ENCODE measurements around the gene KLK6.

Gene KLK6

GRCh38 chr19:50957587-50957986 lies 11.8 kb downstream of the KLK6 start:
- DNase-seq (ENCODE audit: low read depth), result no peak
- TF ChIP-seq, protein P1, sequence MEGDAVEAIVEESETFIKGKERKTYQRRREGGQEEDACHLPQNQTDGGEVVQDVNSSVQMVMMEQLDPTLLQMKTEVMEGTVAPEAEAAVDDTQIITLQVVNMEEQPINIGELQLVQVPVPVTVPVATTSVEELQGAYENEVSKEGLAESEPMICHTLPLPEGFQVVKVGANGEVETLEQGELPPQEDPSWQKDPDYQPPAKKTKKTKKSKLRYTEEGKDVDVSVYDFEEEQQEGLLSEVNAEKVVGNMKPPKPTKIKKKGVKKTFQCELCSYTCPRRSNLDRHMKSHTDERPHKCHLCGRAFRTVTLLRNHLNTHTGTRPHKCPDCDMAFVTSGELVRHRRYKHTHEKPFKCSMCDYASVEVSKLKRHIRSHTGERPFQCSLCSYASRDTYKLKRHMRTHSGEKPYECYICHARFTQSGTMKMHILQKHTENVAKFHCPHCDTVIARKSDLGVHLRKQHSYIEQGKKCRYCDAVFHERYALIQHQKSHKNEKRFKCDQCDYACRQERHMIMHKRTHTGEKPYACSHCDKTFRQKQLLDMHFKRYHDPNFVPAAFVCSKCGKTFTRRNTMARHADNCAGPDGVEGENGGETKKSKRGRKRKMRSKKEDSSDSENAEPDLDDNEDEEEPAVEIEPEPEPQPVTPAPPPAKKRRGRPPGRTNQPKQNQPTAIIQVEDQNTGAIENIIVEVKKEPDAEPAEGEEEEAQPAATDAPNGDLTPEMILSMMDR (IDR thresholded peaks at IDR 0.05; ENCODE audit: insufficient read depth, low read depth, low read length, missing control alignments), result no peak
- no peak overlapping the region for H3K4me3 ChIP-seq (ENCODE audit: low read length)

- TF ChIP-seq, protein P1 (IDR thresholded peaks at IDR 0.05; ENCODE audit: insufficient read depth, low read depth, low read length, missing control alignments), result no peak
- peak within 1 kb of the TSS; percentile 19 for H3K4me3 ChIP-seq (ENCODE audit: low read length)
- DNase-seq (ENCODE audit: low read depth), result no peak
Measured at GRCh38 chr19:50952910-50953309, 16.5 kb downstream of the KLK6 start, which contains the start of gene KLK5. KLK5 (minus strand) TSS chr19:50953038; CDS start chr19:50952657, 381 bp downstream.

DNA sequence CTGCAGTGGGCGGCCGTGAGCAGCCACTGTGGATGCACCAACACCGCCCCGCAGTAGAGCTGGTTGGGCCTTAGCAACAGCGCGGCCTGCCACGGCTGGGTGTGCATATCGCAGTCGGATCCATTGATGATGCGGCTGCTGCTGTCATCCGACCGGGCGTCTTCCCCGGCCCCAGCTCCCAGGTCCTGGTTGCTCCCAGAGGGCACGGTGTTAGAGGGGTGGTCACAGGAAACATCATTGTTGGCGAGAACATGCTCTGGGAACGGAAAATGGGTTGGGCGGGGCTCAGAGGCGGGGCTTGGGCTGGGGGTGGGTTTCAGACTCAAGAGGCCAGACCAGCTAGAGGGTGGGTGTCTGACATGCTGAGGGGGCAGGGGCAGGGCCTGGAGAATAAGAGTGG lies 19.5 kb downstream of the KLK6 start:
- no peak overlapping the region for H3K4me3 ChIP-seq (ENCODE audit: low read length)
- no peak for DNase-seq (ENCODE audit: low read depth)
- TF ChIP-seq, protein P1 (IDR thresholded peaks at IDR 0.05; ENCODE audit: insufficient read depth, low read depth, low read length, missing control alignments), result no peak

- no peak overlapping the region for H3K4me3 ChIP-seq (ENCODE audit: low read length)
- TF ChIP-seq, protein P1 (IDR thresholded peaks at IDR 0.05; ENCODE audit: insufficient read depth, low read depth, low read length, missing control alignments), result no peak
- DNase-seq (ENCODE audit: low read depth), result no peak
Measured at GRCh38 chr19:50947123-50947522, 22.3 kb downstream of the KLK6 start.

DNA sequence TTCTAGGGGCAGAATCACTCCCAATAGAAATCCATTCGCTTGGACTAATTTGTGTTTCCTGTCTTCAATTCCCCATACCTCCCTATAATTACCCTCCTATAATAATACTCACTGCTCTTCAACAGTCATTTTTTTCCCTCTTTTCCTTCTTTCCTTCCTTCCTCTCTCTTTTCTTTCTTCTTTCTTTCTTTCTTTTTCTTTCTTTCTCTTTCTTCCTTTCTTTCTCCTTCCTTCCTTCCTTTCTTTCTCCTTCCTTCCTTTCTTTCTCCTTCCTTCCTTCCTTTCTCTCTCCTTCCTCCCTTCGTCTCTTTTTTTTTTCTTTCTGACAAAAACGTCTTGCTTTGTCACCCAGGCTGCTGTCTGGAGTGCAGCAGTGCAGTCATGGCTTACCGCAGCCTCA lies 24.6 kb downstream of the KLK6 start:
- H3K4me3 ChIP-seq (ENCODE audit: low read length), result no peak overlapping the region
- TF ChIP-seq, protein P1 (IDR thresholded peaks at IDR 0.05; ENCODE audit: insufficient read depth, low read depth, low read length, missing control alignments), result no peak
- DNase-seq (ENCODE audit: low read depth), result no peak

- TF ChIP-seq, protein P1 (IDR thresholded peaks at IDR 0.05; ENCODE audit: insufficient read depth, low read depth, low read length, missing control alignments), result no peak
- peak; percentile 27 for DNase-seq (ENCODE audit: low read depth)
- no peak overlapping the region for H3K4me3 ChIP-seq (ENCODE audit: low read length)
Measured at GRCh38 chr19:50943074-50943828, 26.1 kb downstream of the KLK6 start.

DNA sequence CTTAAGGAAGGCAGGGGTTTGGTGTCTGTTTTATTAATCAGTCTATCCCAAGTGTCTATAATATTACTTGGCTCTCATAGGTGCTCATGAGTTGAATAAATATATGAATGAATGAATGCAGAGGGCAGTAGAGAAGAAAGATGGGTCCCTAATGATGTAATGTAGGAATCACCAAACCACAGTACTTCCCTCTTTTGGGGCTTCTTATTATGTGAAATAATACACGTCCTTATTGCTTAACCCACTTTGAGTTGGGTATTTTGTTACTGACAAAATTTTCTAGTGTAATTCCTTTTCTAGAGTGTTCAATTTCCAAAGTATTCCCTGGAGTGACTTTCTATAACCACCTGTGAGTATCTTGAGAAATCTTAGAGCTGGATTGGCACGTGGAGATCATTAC lies 29.8 kb downstream of the KLK6 start:
- TF ChIP-seq, protein P1 (IDR thresholded peaks at IDR 0.05; ENCODE audit: insufficient read depth, low read depth, low read length, missing control alignments), result no peak
- H3K4me3 ChIP-seq (ENCODE audit: low read length), result no peak overlapping the region
- no peak for DNase-seq (ENCODE audit: low read depth)

Data from epithelial cell of esophagus (primary cell).